Astrocyte (in vitro differentiated cells and primary cell): ENCODE measurements around the gene CACNA1D.

Source experiments
- EZH2 ChIP-seq: IDR thresholded peaks from 2 replicates; pipeline ENCODE4 v1.6.1; 2012; ENCODE audit warnings: mild to moderate bottlenecking, low read length, inconsistent platforms; ENCODE audit not compliant: insufficient read depth
- TF ChIP-seq, protein P1 (sequence below): IDR thresholded peaks from 2 replicates; pipeline ENCODE4 v1.5.1; 2011; ENCODE audit warnings: low read depth, mild to moderate bottlenecking, inconsistent platforms, low read length, moderate library complexity; ENCODE audit not compliant: insufficient read depth

DNA sequence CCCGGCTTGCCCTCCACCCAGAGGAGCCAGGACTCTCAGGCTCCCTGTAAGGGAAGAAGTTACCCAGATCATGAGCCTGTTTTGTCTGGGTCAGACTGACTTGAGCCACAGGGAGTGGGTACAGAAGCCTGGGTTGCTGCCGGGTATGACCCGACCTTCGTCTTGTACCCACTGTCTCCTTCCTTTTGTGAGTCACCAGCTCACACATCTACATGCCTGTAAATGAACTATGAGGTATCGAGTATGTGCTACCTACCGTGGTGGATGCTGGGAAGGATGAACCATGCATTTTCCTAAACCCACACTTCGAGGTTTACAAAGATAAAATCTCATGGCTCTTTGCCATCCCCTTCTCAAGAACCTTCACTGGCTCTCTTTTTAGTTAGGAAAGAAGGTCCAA, 56.9 kb downstream of the CACNA1D start:
- TF ChIP-seq, protein P1, sequence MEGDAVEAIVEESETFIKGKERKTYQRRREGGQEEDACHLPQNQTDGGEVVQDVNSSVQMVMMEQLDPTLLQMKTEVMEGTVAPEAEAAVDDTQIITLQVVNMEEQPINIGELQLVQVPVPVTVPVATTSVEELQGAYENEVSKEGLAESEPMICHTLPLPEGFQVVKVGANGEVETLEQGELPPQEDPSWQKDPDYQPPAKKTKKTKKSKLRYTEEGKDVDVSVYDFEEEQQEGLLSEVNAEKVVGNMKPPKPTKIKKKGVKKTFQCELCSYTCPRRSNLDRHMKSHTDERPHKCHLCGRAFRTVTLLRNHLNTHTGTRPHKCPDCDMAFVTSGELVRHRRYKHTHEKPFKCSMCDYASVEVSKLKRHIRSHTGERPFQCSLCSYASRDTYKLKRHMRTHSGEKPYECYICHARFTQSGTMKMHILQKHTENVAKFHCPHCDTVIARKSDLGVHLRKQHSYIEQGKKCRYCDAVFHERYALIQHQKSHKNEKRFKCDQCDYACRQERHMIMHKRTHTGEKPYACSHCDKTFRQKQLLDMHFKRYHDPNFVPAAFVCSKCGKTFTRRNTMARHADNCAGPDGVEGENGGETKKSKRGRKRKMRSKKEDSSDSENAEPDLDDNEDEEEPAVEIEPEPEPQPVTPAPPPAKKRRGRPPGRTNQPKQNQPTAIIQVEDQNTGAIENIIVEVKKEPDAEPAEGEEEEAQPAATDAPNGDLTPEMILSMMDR, result no peak
- TF ChIP-seq EZH2, result no peak
